Esophagus muscularis mucosa (tissue), 3 donors: Measurements from ENCODE around the gene INTS3.

Source experiments
- CTCF ChIP-seq, 3 experiments: fragments of 200-600 bp in 2 of 3; fragments of 450-650 bp in 1 of 3; sonication (generic) in 2 of 3; IDR thresholded peaks; one replicate each; pipeline ENCODE4 v1.5.1; 2017 to 2019; ENCODE audit warnings: antibody characterized with exemption in 3 of 3, mild to moderate bottlenecking in 2 of 3, moderate library complexity in 1 of 3
- POLR2A ChIP-seq: fragments of 450-650 bp; IDR thresholded peaks from one replicate; pipeline ENCODE4 v1.6.1; 2017; ENCODE audit warnings: antibody characterized with exemption, moderate library complexity, mild to moderate bottlenecking, low read depth

- TF ChIP-seq CTCF (IDR thresholded peaks at IDR 0.05) (no peak), POLR2A (no peak)
Observed at GRCh38 chr1:153711026-153711425, 16.8 kb upstream of the INTS3 start.
